ENCODE results near the gene LMNTD1.

- no peak for TF ChIP-seq EZH2 (IDR thresholded peaks at IDR 0.05; ENCODE audit: borderline replicate concordance)
- no peak for TF ChIP-seq CTCF (IDR thresholded peaks at IDR 0.05; ENCODE audit: poor library complexity)
These were observed 34.6 kb downstream of the LMNTD1 start for GRCh38 chr12:25518512-25518911.

All from hepatocyte (in vitro differentiated cells).